ENCODE data around the gene SLC6A12. TPM values are rescaled to one million over a fixed set of nuclear protein-coding genes. Genes with fewer than 3 reads are reported as not detected.

SLC6A12 gene
- polyA plus RNA-seq, 1 donor from 2014 or later: 0.15 TPM

DNA sequence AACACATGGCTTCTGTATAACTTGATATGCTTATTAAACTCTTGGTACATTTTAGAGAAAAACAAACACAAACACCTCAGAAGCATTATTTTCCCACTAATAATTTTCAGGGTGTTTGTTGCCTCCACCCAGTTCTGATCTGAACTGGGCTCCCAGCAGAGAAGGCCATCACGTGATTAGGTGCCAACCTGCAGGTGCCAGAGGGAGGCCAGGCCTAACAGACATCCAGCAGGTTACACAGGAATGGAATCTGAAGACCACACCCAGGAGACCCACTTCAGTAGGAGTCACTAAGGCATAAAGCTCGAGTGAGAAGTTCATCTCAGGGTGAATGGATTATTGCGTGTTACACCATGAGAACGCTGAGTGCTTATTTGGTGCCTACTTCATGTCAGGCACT is 8.9 kb downstream of the SLC6A12 start:
- H3K27ac ChIP-seq (ENCODE audit: low read length): no peak overlapping the region
- H3K27me3 ChIP-seq (ENCODE audit: insufficient read depth, low read depth, low read length): peaks cover 21% of the 10 kb centered on the region
- no peaks in the 10 kb centered on the region for H3K9me3 ChIP-seq (ENCODE audit: low read length)
- TF ChIP-seq POLR2AphosphoS5 (IDR thresholded peaks at IDR 0.05) (no peak), MXI1 (conservative IDR thresholded peaks at IDR 0.05; ENCODE audit: poor library complexity, severe bottlenecking) (no peak), RAD21 (conservative IDR thresholded peaks at IDR 0.05) (no peak), TAF1 (IDR thresholded peaks at IDR 0.05; ENCODE audit: low read depth) (no peak), EZH2 (IDR thresholded peaks at IDR 0.05; ENCODE audit: borderline replicate concordance, insufficient read depth, low read length, poor library complexity, severe bottlenecking) (no peak), SMC3 (conservative IDR thresholded peaks at IDR 0.05; ENCODE audit: poor library complexity) (no peak), EP300 (conservative IDR thresholded peaks at IDR 0.05; ENCODE audit: poor library complexity, severe bottlenecking) (no peak), CTCF (IDR thresholded peaks at IDR 0.05; ENCODE audit: poor library complexity, severe bottlenecking) (no peak)
- TF ChIP-seq, protein P1, sequence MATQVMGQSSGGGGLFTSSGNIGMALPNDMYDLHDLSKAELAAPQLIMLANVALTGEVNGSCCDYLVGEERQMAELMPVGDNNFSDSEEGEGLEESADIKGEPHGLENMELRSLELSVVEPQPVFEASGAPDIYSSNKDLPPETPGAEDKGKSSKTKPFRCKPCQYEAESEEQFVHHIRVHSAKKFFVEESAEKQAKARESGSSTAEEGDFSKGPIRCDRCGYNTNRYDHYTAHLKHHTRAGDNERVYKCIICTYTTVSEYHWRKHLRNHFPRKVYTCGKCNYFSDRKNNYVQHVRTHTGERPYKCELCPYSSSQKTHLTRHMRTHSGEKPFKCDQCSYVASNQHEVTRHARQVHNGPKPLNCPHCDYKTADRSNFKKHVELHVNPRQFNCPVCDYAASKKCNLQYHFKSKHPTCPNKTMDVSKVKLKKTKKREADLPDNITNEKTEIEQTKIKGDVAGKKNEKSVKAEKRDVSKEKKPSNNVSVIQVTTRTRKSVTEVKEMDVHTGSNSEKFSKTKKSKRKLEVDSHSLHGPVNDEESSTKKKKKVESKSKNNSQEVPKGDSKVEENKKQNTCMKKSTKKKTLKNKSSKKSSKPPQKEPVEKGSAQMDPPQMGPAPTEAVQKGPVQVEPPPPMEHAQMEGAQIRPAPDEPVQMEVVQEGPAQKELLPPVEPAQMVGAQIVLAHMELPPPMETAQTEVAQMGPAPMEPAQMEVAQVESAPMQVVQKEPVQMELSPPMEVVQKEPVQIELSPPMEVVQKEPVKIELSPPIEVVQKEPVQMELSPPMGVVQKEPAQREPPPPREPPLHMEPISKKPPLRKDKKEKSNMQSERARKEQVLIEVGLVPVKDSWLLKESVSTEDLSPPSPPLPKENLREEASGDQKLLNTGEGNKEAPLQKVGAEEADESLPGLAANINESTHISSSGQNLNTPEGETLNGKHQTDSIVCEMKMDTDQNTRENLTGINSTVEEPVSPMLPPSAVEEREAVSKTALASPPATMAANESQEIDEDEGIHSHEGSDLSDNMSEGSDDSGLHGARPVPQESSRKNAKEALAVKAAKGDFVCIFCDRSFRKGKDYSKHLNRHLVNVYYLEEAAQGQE (IDR thresholded peaks at IDR 0.05; ENCODE audit: borderline replicate concordance): no peak
- H3K79me2 ChIP-seq (replicated peaks; ENCODE audit: insufficient read depth, low read length): no peaks in the 10 kb centered on the region
- H2AFZ ChIP-seq (ENCODE audit: low read depth, low read length): no peak overlapping the region
- no peaks in the 10 kb centered on the region for H4K20me1 ChIP-seq (ENCODE audit: insufficient read depth)
- no peaks in the 10 kb centered on the region for H3F3A ChIP-seq (ENCODE audit: insufficient read depth, low read length, poor library complexity, severe bottlenecking)
- no peaks in the 10 kb centered on the region for H3K36me3 ChIP-seq (ENCODE audit: insufficient read depth, low read length)
- no peak overlapping the region for H3K4me3 ChIP-seq (ENCODE audit: low read length)
- H3K9ac ChIP-seq (ENCODE audit: low read length): no peak overlapping the region
- no peak overlapping the region for H3K4me2 ChIP-seq (ENCODE audit: low read length)
- H3K9me2 ChIP-seq (ENCODE audit: insufficient read depth, low read length): no peaks in the 10 kb centered on the region

DNA sequence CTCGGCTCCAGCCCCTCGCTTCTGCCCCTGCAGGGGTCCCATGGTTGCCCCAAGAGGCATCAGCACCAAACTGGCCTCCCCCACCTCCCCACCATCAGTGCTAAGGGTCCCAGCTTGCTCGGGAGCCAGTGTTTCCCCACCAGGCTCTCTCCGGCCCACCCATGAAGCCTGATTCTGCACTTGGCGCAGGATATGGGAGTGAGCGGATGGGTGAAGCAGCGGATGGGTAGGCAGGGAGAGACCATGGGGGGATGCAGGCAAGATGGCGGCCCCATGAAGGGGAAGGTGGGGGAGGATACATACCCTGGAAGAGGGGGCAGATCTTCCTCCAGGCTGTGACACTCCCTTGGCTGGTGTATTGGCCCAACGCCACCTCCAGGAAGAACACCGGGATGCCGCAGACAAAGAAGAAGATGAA is 9.7 kb downstream of the SLC6A12 start:
- H3K9me2 ChIP-seq (ENCODE audit: insufficient read depth, low read length): no peaks in the 10 kb centered on the region
- H3K27ac ChIP-seq (ENCODE audit: low read length): no peak overlapping the region
- H3K79me2 ChIP-seq (replicated peaks; ENCODE audit: insufficient read depth, low read length): no peaks in the 10 kb centered on the region
- H3K4me3 ChIP-seq (ENCODE audit: low read length): peak overlapping the region; percentile 65
- no peaks in the 10 kb centered on the region for H4K20me1 ChIP-seq (ENCODE audit: insufficient read depth)
- peak overlapping the region; percentile 15 for H2AFZ ChIP-seq (ENCODE audit: low read depth, low read length)
- no peak for TF ChIP-seq SMC3 (conservative IDR thresholded peaks at IDR 0.05; ENCODE audit: poor library complexity)
- no peak for TF ChIP-seq RAD21 (conservative IDR thresholded peaks at IDR 0.05)
- no peak for TF ChIP-seq TAF1 (IDR thresholded peaks at IDR 0.05; ENCODE audit: low read depth)
- TF ChIP-seq MXI1 (conservative IDR thresholded peaks at IDR 0.05; ENCODE audit: poor library complexity, severe bottlenecking): no peak
- TF ChIP-seq EP300 (conservative IDR thresholded peaks at IDR 0.05; ENCODE audit: poor library complexity, severe bottlenecking): no peak
- TF ChIP-seq, protein P1 (IDR thresholded peaks at IDR 0.05; ENCODE audit: borderline replicate concordance): no peak
- no peak for TF ChIP-seq POLR2AphosphoS5 (IDR thresholded peaks at IDR 0.05)
- TF ChIP-seq EZH2 (IDR thresholded peaks at IDR 0.05; ENCODE audit: borderline replicate concordance, insufficient read depth, low read length, poor library complexity, severe bottlenecking): no peak
- TF ChIP-seq CTCF (IDR thresholded peaks at IDR 0.05; ENCODE audit: poor library complexity, severe bottlenecking): no peak
- H3K9me3 ChIP-seq (ENCODE audit: low read length): no peaks in the 10 kb centered on the region
- peaks cover 21% of the 10 kb centered on the region for H3K27me3 ChIP-seq (ENCODE audit: insufficient read depth, low read depth, low read length)
- H3F3A ChIP-seq (ENCODE audit: insufficient read depth, low read length, poor library complexity, severe bottlenecking): no peaks in the 10 kb centered on the region
- no peaks in the 10 kb centered on the region for H3K36me3 ChIP-seq (ENCODE audit: insufficient read depth, low read length)
- H3K9ac ChIP-seq (ENCODE audit: low read length): peak overlapping the region; percentile 40
- no peak overlapping the region for H3K4me2 ChIP-seq (ENCODE audit: low read length)
